Body of pancreas (tissue), 4 donors: ENCODE results near the gene PTOV1.

Source experiments
- CTCF ChIP-seq, 7 experiments: fragments of 450-650 bp in 4 of 7; fragments of 200-600 bp in 3 of 7; sonication (generic) in 3 of 7; IDR thresholded peaks; one replicate each; pipeline ENCODE4 v1.5.1; 2016 to 2019; ENCODE audit warnings: antibody characterized with exemption in 7 of 7
- POLR2A ChIP-seq, 3 donors: fragments of 450-650 bp; IDR thresholded peaks; one replicate each; pipeline ENCODE4 v1.6.1; 2016; ENCODE audit warnings: antibody characterized with exemption in 3 of 3, mild to moderate bottlenecking in 2 of 3

- TF ChIP-seq CTCF (IDR thresholded peaks at IDR 0.05) (no peak), POLR2A (IDR thresholded peaks at IDR 0.05) (no peak)
Measured at GRCh38 chr19:49884760-49885159, 33.8 kb downstream of the PTOV1 start.
